HG02938 (cell line): ENCODE data around the gene SPTAN1.
"Not testable (repeated sequence)": the region's sequence is repeated elsewhere in the genome, so short reads cannot be mapped to it uniquely, and the experiment has no call there.

Experiments
- ATAC-seq: cut with Tn5 transposase; IDR thresholded peaks from one replicate; pipeline ENCODE4 v1.9.1; 2021; ENCODE audit warnings: mild to moderate bottlenecking, moderate library complexity; ENCODE audit not compliant: unreplicated experiment

The SPTAN1 gene

GRCh38 chr9:128657344-128657704 is 104.9 kb downstream of the SPTAN1 start:
- ATAC-seq = no peak

GRCh38 chr9:128657796-128658195 is 105.4 kb downstream of the SPTAN1 start:
- ATAC-seq = no peak

DNA sequence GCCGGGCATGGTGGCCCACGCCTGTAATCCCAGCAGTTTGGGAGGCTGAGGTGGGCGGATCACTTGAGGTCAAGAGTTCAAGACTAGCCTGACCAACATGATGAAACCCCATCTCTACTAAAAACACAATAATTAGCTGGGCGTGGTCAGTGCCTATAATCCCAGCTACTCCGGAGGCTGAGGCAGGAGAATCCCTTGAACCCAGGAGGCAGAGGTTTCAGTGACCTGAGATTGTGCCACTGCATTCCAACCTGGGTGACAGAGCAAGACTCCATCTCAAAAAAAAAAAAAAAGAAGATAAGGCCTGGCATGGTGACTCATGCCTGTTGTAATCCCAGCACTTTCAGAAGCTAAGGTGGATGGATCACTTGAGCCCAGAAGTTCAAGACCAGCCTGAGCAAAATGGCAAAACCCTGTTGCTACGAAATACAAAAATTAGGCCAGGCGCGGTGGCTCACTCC is 114.1 kb downstream of the SPTAN1 start:
- not testable (repeated sequence) for ATAC-seq

- ATAC-seq = no peak
These were observed 117.4 kb downstream of the SPTAN1 start for GRCh38 chr9:128669786-128670185.

DNA sequence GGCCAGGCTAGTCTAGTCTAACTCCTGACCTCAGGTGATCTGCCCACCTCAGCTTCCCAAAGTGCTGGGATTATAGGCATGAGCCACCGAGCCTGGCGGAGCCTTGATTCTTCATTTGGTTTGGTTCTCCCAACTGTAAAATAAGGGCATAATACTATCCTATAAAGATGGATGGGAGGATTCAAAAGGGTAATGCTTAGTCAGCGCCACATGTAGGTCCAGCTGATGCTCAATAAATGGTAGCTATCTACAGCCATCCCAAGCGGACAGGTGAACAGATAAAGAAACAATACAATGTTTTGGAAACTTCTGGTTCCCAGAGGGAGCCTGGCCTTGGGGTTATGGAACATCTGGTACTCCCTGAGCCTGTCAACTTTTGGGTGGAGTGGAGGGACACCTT is 123.0 kb downstream of the SPTAN1 start:
- ATAC-seq = no peak

- ATAC-seq = no peak
These were observed 125.4 kb downstream of the SPTAN1 start for GRCh38 chr9:128677794-128678193.
